OCI-LY7 (cell line): ENCODE data around the gene GYPC. TPM values are rescaled to one million over a fixed set of nuclear protein-coding genes. Genes with fewer than 3 reads are reported as not detected.
"Not testable (repeated sequence)": the region's sequence is repeated elsewhere in the genome, so short reads cannot be mapped to it uniquely, and the experiment has no call there.

Experiments used
- BruUV-seq: library from RNA; stranded (reverse); fragments of 400-500 nt; replicated peaks from 2 replicates; lab custom pipeline; 2021; lab: Mats Ljungman, UMichigan
- CTCF ChIA-PET: fragments of 300-600 bp; sonication (Branson Sonifier 250); formaldehyde crosslinking; loops from one replicate; lab custom pipeline; 2022; ENCODE audit warnings: antibody characterized with exemption; ENCODE audit not compliant: unreplicated experiment; lab: Charles Lee
- POLR2A ChIA-PET: fragments of 300-600 bp; sonication (Branson Sonifier 250); formaldehyde crosslinking; loops from one replicate; lab custom pipeline; 2022; ENCODE audit warnings: antibody characterized with exemption; lab: Charles Lee
- DNase-seq: peaks from one replicate; pipeline ENCODE4 v3.0.0-alpha.2; 2015; ENCODE audit warnings: low spot score
- H2AFZ ChIP-seq: fragments of 200-600 bp; sonication (generic), shearing (Covaris generic); 2 replicates; pipeline ENCODE4 v1.6.1; 2014; ENCODE audit warnings: mild to moderate bottlenecking, antibody characterized with exemption, low read length, moderate library complexity
- H3K27ac ChIP-seq: fragments of 200-600 bp; sonication (generic); 2 replicates; pipeline ENCODE4 v1.5.1; 2014; ENCODE audit warnings: mixed run types, low read depth, mild to moderate bottlenecking, moderate library complexity, low read length, inconsistent platforms; ENCODE audit not compliant: poor library complexity, severe bottlenecking
- H3K36me3 ChIP-seq: fragments of 200-600 bp; sonication (generic); 2 replicates; pipeline ENCODE4 v1.6.1; 2014; ENCODE audit warnings: mild to moderate bottlenecking, antibody characterized with exemption, low read length, moderate library complexity, mixed read lengths; ENCODE audit not compliant: insufficient read depth
- H3K4me1 ChIP-seq: fragments of 200-600 bp; sonication (generic); 2 replicates; pipeline ENCODE4 v1.5.1; 2014; ENCODE audit warnings: mild to moderate bottlenecking, low read length; ENCODE audit not compliant: insufficient read depth, poor library complexity, severe bottlenecking
- H3K4me2 ChIP-seq: fragments of 200-600 bp; sonication (generic); 2 replicates; pipeline ENCODE4 v1.6.1; 2014; ENCODE audit warnings: mild to moderate bottlenecking, low read length
- H3K4me3 ChIP-seq: fragments of 200-600 bp; sonication (generic); 2 replicates; pipeline ENCODE4 v1.5.1; 2014; ENCODE audit warnings: mild to moderate bottlenecking, low read depth, low read length; ENCODE audit not compliant: poor library complexity, severe bottlenecking
- H3K79me2 ChIP-seq: fragments of 200-600 bp; sonication (generic); 2 replicates; pipeline ENCODE4 v1.6.1; 2016; ENCODE audit warnings: low read depth, mild to moderate bottlenecking, low read length, moderate library complexity, mixed read lengths; ENCODE audit not compliant: insufficient read depth
- H3K9me2 ChIP-seq: fragments of 200-600 bp; sonication (generic); 2 replicates; pipeline ENCODE4 v1.6.1; 2016; ENCODE audit warnings: mild to moderate bottlenecking, low read length, mixed read lengths; ENCODE audit not compliant: insufficient read depth
- H3K9me3 ChIP-seq: fragments of 200-600 bp; sonication (generic); 2 replicates; pipeline ENCODE4 v1.6.1; 2014; ENCODE audit warnings: mild to moderate bottlenecking, mixed run types, low read length, mixed read lengths
- H4K20me1 ChIP-seq: fragments of 200-600 bp; sonication (generic); 2 replicates; pipeline ENCODE4 v1.6.1; 2014; ENCODE audit warnings: mild to moderate bottlenecking, antibody characterized with exemption, low read length, moderate library complexity, mixed read lengths; ENCODE audit not compliant: insufficient read depth
- CTCF ChIP-seq: fragments of 200-600 bp; sonication (generic); conservative IDR thresholded peaks from 2 replicates; pipeline ENCODE4 v1.5.1; 2014; ENCODE audit warnings: mild to moderate bottlenecking, antibody characterized with exemption, low read length, moderate library complexity, mixed read lengths
- EZH2phosphoT487 ChIP-seq: fragments of 200-600 bp; sonication (generic); IDR thresholded peaks from 2 replicates; pipeline ENCODE4 v1.6.1; 2018; ENCODE audit warnings: low read depth, borderline replicate concordance, mild to moderate bottlenecking, mixed run types, antibody characterized with exemption, low read length, moderate library complexity, mixed read lengths
- intact Hi-C: fragments of 100-400 bp; cut with micrococcal nuclease; formaldehyde crosslinking; loops from one replicate; pipeline ENCODE4 v1.10.0; 2022; ENCODE audit not compliant: unreplicated experiment
- total RNA-seq, 2 experiments: library from RNA; depleted of rRNA in 1 of 2; stranded (reverse); fragments of >200 nt in 1 of 2; shearing (Covaris generic) in 1 of 2; gene quantifications; 2 replicates each; pipeline ENCODE4 v1.2.3, GENCODE V29; 2014 to 2022

The GYPC gene
- total RNA-seq, 2 experiments from 2014 or later: 96.4 to 154 TPM

DNA sequence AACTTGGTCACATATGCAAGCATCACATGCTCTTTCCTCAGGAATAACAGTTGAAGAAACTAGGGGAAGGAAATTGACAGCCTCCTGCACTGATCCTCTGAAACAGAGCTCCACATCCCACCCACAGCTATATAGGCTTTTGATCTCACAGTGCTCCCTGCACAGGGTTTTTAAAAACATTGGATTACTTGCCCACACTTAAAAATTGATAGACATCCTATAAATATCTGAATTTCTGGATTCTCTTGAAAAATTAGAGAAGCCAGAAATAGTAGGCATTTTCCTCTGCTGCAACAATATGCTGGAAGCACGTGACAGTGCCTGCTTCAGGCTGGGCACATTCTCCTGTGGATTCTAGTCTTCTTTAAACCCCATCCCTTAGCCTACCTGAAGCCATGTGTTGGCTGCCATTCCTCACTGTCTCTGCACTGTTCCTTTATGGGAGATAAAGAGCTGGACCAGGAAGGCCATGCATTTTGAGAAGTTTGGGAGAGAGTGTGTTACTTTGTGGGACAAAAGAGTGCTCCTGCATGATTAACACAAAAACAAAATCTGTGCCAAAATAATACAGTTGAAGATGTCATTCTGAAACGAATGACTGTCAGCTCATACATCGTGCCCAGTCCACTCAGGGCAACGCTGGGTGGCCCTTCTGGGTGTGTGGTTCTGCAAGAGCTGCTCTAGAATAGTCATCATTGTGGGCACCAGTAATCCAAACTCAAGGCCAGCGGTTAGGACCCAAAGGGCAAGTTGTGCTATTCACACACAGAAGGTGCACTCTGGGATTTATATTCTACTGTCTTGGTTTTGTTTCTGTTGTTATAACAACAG, 59.8 kb downstream of the GYPC start:
- Histone ChIP-seq H2AFZ (no peak overlapping the region), H3K27ac (no peak overlapping the region), H3K4me3 (no peak overlapping the region), H3K9me2 (0 out of 2 replicates have a peak, but pooled peaks cover 3% of the 10 kb centered on the region), H3K9me3 (no peaks in the 10 kb centered on the region), H3K4me2 (no peak overlapping the region), H3K36me3 (no peaks in the 10 kb centered on the region), H4K20me1 (no peaks in the 10 kb centered on the region), H3K79me2 (no peaks in the 10 kb centered on the region), H3K4me1 (no peaks in the 10 kb centered on the region)
- no TSS peak for BruUV-seq
- CTCF ChIA-PET: no interaction called here
- POLR2A ChIA-PET: interaction anchor here (0.6 kb wide), 1 partner anchor 13 kb away, joined by 3 read pairs; no protein-coding TSS in a partner anchor
- TF ChIP-seq CTCF (no peak), EZH2phosphoT487 (no peak)
- intact Hi-C loops: no loop called here
- DNase-seq: no peak

- CTCF ChIA-PET, H3K4me2 ChIP-seq, H3K9me2 ChIP-seq, H3K9me3 ChIP-seq, BruUV-seq, H3K4me3 ChIP-seq, H3K27ac ChIP-seq, H3K4me1 ChIP-seq, intact Hi-C loops, H3K79me2 ChIP-seq, H4K20me1 ChIP-seq, POLR2A ChIA-PET, H2AFZ ChIP-seq, H3K36me3 ChIP-seq, DNase-seq: not testable (repeated sequence)
These were observed 61.3 kb downstream of the GYPC start for GRCh38 chr2:126717277-126717676.

DNA sequence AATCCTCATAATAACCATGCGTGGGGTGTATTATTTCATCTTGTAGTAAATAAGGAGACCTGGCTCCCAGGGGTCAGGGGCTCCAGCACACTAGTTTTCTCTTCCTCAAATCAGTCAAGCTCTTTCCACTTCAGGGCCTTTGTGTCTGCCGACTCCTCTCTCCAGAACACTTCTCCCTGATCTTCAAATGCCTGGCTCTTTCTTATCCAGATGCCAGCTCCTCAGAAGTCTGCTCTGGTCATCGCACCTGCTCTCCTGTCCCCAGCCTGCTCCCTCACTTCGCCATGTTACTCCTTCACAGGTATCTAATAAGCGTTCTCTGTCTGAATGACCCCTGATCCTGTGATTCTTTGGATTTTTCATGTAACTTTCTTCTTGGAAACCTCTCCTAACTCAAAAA, 62.0 kb downstream of the GYPC start:
- ChIA-PET CTCF (no interaction called here), POLR2A (no interaction called here)
- no peaks in the 10 kb centered on the region for H3K9me3 ChIP-seq
- H2AFZ ChIP-seq: no peak overlapping the region
- no peak overlapping the region for H3K4me2 ChIP-seq
- no peaks in the 10 kb centered on the region for H3K79me2 ChIP-seq
- H3K27ac ChIP-seq: no peak overlapping the region
- BruUV-seq: no TSS peak
- no peak for DNase-seq
- intact Hi-C loops: no loop called here
- no peaks in the 10 kb centered on the region for H4K20me1 ChIP-seq
- H3K36me3 ChIP-seq: no peaks in the 10 kb centered on the region
- H3K4me1 ChIP-seq: no peaks in the 10 kb centered on the region
- no peak for TF ChIP-seq CTCF
- no peak for TF ChIP-seq EZH2phosphoT487
- no peak overlapping the region for H3K4me3 ChIP-seq
- H3K9me2 ChIP-seq: no peaks in the 10 kb centered on the region
